ENCODE results near the gene MAP4. TPM values are rescaled to one million over a fixed set of nuclear protein-coding genes. Genes with fewer than 3 reads are reported as not detected.

Gene MAP4
- total and polyA plus RNA-seq, 4 donors, result 16.6 to 41.4 (median 30.8) TPM

DNA sequence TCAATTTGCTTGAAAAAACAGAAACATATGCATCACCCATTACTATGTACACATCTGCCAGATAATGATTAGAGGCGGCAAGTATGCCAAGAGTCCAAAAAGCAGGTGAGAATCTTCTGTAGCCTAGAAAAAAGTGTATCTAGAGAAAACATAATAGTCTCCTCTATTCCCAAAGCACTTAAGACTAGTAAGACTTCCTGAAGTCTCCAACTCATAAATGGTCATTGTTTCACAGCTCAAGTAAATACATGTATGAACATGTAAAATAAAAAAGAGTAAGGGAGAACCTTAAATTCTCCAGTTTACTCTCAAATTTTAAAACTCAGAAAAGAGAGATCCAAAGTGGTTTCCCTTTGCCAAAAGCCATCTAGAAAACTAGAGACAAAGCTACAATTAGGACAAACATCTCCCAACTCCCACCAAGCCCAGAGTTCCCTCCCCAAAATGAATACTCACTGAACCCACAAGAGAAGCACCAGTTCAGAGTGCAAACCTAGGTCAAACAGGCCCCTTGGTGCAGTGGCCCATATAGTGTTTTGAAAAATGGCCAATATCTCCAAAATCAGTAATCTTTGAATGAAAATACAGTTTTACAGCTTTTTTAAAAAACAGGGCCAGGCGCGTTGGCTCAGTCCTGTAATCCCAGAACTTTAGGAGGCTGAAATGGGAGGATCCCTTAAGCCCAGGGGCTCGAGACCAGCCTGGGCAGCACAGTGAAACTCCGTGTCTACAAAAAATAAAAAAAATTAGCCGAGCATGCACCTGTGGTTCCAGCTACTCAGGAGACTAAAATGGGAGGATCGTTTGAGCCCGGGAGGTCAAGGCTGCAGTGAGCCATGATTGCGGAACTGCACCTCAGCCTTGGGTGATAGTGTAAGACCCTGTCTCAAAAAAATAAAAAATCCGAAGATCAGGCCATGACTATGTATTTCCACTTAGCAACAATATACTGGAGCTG, 11.0 kb upstream of the MAP4 start:
- H3K27me3 ChIP-seq (ENCODE audit: control insufficient read depth in 4 of 4, insufficient read depth in 4 of 4, low read length in 3 of 4), result no peaks in the 10 kb centered on the region
- no peak overlapping the region for H3K27ac ChIP-seq (ENCODE audit: low read depth in 1 of 2, low read length in 2 of 2)
- no peaks in the 10 kb centered on the region for H3K36me3 ChIP-seq (ENCODE audit: control insufficient read depth in 4 of 4, insufficient read depth in 3 of 4, low read depth in 1 of 4, low read length in 3 of 4)
- H3K9me3 ChIP-seq (ENCODE audit: control insufficient read depth in 4 of 4, low read length in 3 of 4), result no peaks in the 10 kb centered on the region
- H3K4me1 ChIP-seq (ENCODE audit: control insufficient read depth in 4 of 4, insufficient read depth in 4 of 4, low read length in 3 of 4), result peaks cover 2 to 9% (median 6%) of the 10 kb centered on the region in 4 donors
- no peak overlapping the region for H3K9ac ChIP-seq (ENCODE audit: low read depth in 1 of 2, low read length in 2 of 2)
- no peak for DNase-seq (ENCODE audit: low spot score)
- TF ChIP-seq HNF4G (IDR thresholded peaks at IDR 0.05) (no peak), SP1 (IDR thresholded peaks at IDR 0.05) (no peak)
- TF ChIP-seq, protein P1, sequence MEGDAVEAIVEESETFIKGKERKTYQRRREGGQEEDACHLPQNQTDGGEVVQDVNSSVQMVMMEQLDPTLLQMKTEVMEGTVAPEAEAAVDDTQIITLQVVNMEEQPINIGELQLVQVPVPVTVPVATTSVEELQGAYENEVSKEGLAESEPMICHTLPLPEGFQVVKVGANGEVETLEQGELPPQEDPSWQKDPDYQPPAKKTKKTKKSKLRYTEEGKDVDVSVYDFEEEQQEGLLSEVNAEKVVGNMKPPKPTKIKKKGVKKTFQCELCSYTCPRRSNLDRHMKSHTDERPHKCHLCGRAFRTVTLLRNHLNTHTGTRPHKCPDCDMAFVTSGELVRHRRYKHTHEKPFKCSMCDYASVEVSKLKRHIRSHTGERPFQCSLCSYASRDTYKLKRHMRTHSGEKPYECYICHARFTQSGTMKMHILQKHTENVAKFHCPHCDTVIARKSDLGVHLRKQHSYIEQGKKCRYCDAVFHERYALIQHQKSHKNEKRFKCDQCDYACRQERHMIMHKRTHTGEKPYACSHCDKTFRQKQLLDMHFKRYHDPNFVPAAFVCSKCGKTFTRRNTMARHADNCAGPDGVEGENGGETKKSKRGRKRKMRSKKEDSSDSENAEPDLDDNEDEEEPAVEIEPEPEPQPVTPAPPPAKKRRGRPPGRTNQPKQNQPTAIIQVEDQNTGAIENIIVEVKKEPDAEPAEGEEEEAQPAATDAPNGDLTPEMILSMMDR (IDR thresholded peaks at IDR 0.05; ENCODE audit: low read depth, low read length, missing input control), result no peak
- TF ChIP-seq, protein P2, sequence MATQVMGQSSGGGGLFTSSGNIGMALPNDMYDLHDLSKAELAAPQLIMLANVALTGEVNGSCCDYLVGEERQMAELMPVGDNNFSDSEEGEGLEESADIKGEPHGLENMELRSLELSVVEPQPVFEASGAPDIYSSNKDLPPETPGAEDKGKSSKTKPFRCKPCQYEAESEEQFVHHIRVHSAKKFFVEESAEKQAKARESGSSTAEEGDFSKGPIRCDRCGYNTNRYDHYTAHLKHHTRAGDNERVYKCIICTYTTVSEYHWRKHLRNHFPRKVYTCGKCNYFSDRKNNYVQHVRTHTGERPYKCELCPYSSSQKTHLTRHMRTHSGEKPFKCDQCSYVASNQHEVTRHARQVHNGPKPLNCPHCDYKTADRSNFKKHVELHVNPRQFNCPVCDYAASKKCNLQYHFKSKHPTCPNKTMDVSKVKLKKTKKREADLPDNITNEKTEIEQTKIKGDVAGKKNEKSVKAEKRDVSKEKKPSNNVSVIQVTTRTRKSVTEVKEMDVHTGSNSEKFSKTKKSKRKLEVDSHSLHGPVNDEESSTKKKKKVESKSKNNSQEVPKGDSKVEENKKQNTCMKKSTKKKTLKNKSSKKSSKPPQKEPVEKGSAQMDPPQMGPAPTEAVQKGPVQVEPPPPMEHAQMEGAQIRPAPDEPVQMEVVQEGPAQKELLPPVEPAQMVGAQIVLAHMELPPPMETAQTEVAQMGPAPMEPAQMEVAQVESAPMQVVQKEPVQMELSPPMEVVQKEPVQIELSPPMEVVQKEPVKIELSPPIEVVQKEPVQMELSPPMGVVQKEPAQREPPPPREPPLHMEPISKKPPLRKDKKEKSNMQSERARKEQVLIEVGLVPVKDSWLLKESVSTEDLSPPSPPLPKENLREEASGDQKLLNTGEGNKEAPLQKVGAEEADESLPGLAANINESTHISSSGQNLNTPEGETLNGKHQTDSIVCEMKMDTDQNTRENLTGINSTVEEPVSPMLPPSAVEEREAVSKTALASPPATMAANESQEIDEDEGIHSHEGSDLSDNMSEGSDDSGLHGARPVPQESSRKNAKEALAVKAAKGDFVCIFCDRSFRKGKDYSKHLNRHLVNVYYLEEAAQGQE (IDR thresholded peaks at IDR 0.05), result no peak
- TF ChIP-seq, protein P3, sequence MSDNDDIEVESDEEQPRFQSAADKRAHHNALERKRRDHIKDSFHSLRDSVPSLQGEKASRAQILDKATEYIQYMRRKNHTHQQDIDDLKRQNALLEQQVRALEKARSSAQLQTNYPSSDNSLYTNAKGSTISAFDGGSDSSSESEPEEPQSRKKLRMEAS (IDR thresholded peaks at IDR 0.05), result no peak
- 84% methylated on average over 10 of the region's 10 CpGs for WGBS
- H3K4me3 ChIP-seq (ENCODE audit: low read depth in 1 of 3, low read length in 3 of 3), result no peak overlapping the region

DNA sequence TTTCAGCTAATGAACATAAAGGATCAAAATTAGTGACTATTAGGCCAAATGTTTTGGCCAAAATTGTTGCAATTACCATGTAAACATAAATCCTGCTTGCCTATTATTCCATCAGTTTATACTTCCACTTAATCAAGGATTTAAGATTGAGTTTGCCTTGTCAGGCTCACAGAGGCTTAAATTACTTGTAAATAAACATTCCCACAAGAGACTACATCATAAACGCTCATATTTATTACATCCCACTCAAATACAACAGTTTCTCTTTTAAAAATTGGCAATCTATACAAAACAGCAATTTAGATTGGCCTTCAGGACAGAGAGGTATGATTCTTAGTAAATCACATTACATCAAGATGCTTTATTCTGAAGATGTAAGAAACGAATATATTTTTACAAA, 9.9 kb upstream of the MAP4 start:
- no peaks in the 10 kb centered on the region for H3K36me3 ChIP-seq (ENCODE audit: control insufficient read depth in 4 of 4, insufficient read depth in 3 of 4, low read depth in 1 of 4, low read length in 3 of 4)
- no peak overlapping the region for H3K4me3 ChIP-seq (ENCODE audit: low read depth in 1 of 3, low read length in 3 of 3)
- no peak for TF ChIP-seq GABPA (IDR thresholded peaks at IDR 0.05 in 1 of 2, conservative IDR thresholded peaks at IDR 0.05 in 1 of 2)
- TF ChIP-seq, protein P4, sequence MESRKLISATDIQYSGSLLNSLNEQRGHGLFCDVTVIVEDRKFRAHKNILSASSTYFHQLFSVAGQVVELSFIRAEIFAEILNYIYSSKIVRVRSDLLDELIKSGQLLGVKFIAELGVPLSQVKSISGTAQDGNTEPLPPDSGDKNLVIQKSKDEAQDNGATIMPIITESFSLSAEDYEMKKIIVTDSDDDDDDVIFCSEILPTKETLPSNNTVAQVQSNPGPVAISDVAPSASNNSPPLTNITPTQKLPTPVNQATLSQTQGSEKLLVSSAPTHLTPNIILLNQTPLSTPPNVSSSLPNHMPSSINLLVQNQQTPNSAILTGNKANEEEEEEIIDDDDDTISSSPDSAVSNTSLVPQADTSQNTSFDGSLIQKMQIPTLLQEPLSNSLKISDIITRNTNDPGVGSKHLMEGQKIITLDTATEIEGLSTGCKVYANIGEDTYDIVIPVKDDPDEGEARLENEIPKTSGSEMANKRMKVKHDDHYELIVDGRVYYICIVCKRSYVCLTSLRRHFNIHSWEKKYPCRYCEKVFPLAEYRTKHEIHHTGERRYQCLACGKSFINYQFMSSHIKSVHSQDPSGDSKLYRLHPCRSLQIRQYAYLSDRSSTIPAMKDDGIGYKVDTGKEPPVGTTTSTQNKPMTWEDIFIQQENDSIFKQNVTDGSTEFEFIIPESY (IDR thresholded peaks at IDR 0.05), result no peak
- TF ChIP-seq HNF4A (conservative IDR thresholded peaks at IDR 0.05), result no peak
- TF ChIP-seq NR2F2 (IDR thresholded peaks at IDR 0.05), result no peak
- TF ChIP-seq, protein P3 (IDR thresholded peaks at IDR 0.05), result no peak
- no peak overlapping the region for H3K27ac ChIP-seq (ENCODE audit: low read depth in 1 of 2, low read length in 2 of 2)
- no peak for DNase-seq (ENCODE audit: low spot score)
- H3K9ac ChIP-seq (ENCODE audit: low read depth in 1 of 2, low read length in 2 of 2), result no peak overlapping the region
- no peaks in the 10 kb centered on the region for H3K9me3 ChIP-seq (ENCODE audit: control insufficient read depth in 4 of 4, low read length in 3 of 4)
- no peaks in the 10 kb centered on the region for H3K27me3 ChIP-seq (ENCODE audit: control insufficient read depth in 4 of 4, insufficient read depth in 4 of 4, low read length in 3 of 4)
- 87% methylated on average over 2 of the region's 2 CpGs for WGBS
- H3K4me1 ChIP-seq (ENCODE audit: control insufficient read depth in 4 of 4, insufficient read depth in 4 of 4, low read length in 3 of 4), result peaks cover 2 to 9% (median 6%) of the 10 kb centered on the region in 4 donors

Data from liver (tissue), 9 donors.